ENCODE results near the gene EEF1E1.

The EEF1E1 gene

GRCh38 chr6:8087870-8088754 is 14.2 kb downstream of the EEF1E1 start:
- DNase-seq: no peak

- no peak for DNase-seq
These were observed 15.5 kb downstream of the EEF1E1 start for GRCh38 chr6:8086755-8087306.

- DNase-seq: no peak
These were observed 17.3 kb downstream of the EEF1E1 start for GRCh38 chr6:8085053-8085511.

GRCh38 chr6:8084586-8084985 is 17.8 kb downstream of the EEF1E1 start:
- no peak for DNase-seq

- DNase-seq: no peak
These were observed 19.1 kb downstream of the EEF1E1 start for GRCh38 chr6:8082954-8083858.

- no peak for DNase-seq
These were observed 19.8 kb downstream of the EEF1E1 start for GRCh38 chr6:8082572-8082953.

- no peak for DNase-seq
These were observed 21.8 kb downstream of the EEF1E1 start for GRCh38 chr6:8080362-8081151.

GRCh38 chr6:8079126-8079525 is 23.2 kb downstream of the EEF1E1 start:
- DNase-seq: no peak

GRCh38 chr6:8077991-8078390 is 24.4 kb downstream of the EEF1E1 start:
- DNase-seq: no peak

GRCh38 chr6:8075704-8076103 is 26.6 kb downstream of the EEF1E1 start:
- DNase-seq: no peak

- no peak for DNase-seq
These were observed 27.2 kb downstream of the EEF1E1 start for GRCh38 chr6:8075185-8075584.

GRCh38 chr6:8074213-8074612 is 28.1 kb downstream of the EEF1E1 start:
- no peak for DNase-seq

GRCh38 chr6:8073758-8074157 is 28.6 kb downstream of the EEF1E1 start:
- DNase-seq: no peak

- no peak for DNase-seq
These were observed 31.6 kb downstream of the EEF1E1 start for GRCh38 chr6:8070718-8071117.

- DNase-seq: no peak
These were observed 32.6 kb downstream of the EEF1E1 start for GRCh38 chr6:8069631-8070284.

GRCh38 chr6:8069151-8069550 is 33.2 kb downstream of the EEF1E1 start:
- no peak for DNase-seq

GRCh38 chr6:8066108-8066507 is 36.2 kb downstream of the EEF1E1 start:
- peak in 1 of 5 experiments; percentile 65 for DNase-seq

- peak in 1 of 5 experiments; percentile 72 for DNase-seq
These were observed 36.8 kb downstream of the EEF1E1 start for GRCh38 chr6:8065519-8065911.

- no peak for DNase-seq
These were observed 37.5 kb downstream of the EEF1E1 start for GRCh38 chr6:8064638-8065518.

GRCh38 chr6:8063761-8064637 is 38.3 kb downstream of the EEF1E1 start, which contains the start of gene BLOC1S5:
TSS of gene BLOC1S5 (minus strand) at chr6:8064389. CDS start at chr6:8064376, 13 bp downstream.
- peak; percentile 88 to 98 (median 96) for DNase-seq
